ENCODE results near the gene ALDOA.
"Not testable (repeated sequence)": the region's sequence is repeated elsewhere in the genome, so short reads cannot be mapped to it uniquely, and the experiment has no call there.

Gene ALDOA

GRCh38 chr16:30092373-30093010 lies 26.9 kb downstream of the ALDOA start:
- DNase-seq, result no peak

GRCh38 chr16:30094541-30095165 lies 29.1 kb downstream of the ALDOA start:
- no peak for DNase-seq

- DNase-seq, result no peak
Measured at GRCh38 chr16:30095166-30096078, 29.9 kb downstream of the ALDOA start.

- DNase-seq, result peak; percentile 37
Measured at GRCh38 chr16:30096105-30096861, 30.7 kb downstream of the ALDOA start, which contains the start of gene YPEL3. YPEL3 (minus strand) TSS chr16:30096213; CDS start chr16:30095482, 731 bp downstream.

GRCh38 chr16:30096862-30097563 lies 31.5 kb downstream of the ALDOA start:
- DNase-seq, result no peak

GRCh38 chr16:30104090-30104489 lies 38.5 kb downstream of the ALDOA start:
- DNase-seq, result no peak

GRCh38 chr16:30104492-30104891 lies 38.9 kb downstream of the ALDOA start:
- no peak for DNase-seq

- DNase-seq, result no peak
Measured at GRCh38 chr16:30108059-30108850, 42.7 kb downstream of the ALDOA start.

- DNase-seq, result no peak
Measured at GRCh38 chr16:30110661-30111060, 45.1 kb downstream of the ALDOA start.

- DNase-seq, result no peak
Measured at GRCh38 chr16:30112197-30113030, 46.9 kb downstream of the ALDOA start.

GRCh38 chr16:30113031-30113710 lies 47.6 kb downstream of the ALDOA start, which contains the start of gene GDPD3:
GDPD3 (minus strand) TSS chr16:30113537; CDS start chr16:30113478, 59 bp downstream.
- DNase-seq, result no peak

- no peak for DNase-seq
Measured at GRCh38 chr16:30113711-30114333, 48.3 kb downstream of the ALDOA start.

- DNase-seq, result no peak
Measured at GRCh38 chr16:30114411-30114810, 48.9 kb downstream of the ALDOA start.

GRCh38 chr16:30114833-30115232 lies 49.3 kb downstream of the ALDOA start:
- DNase-seq, result not testable (repeated sequence)

GRCh38 chr16:30115238-30115637 lies 49.7 kb downstream of the ALDOA start:
- DNase-seq, result no peak

GRCh38 chr16:30116291-30117207 lies 51.0 kb downstream of the ALDOA start:
- DNase-seq, result no peak

- DNase-seq, result no peak
Measured at GRCh38 chr16:30117768-30118167, 52.2 kb downstream of the ALDOA start.

GRCh38 chr16:30119428-30119827 lies 53.9 kb downstream of the ALDOA start:
- no peak for DNase-seq
